ENCODE data around the gene SCAPER.

Gene SCAPER

GRCh38 chr15:76799760-76800159, 105.4 kb downstream of the SCAPER start:
- Mint-ChIP-seq H3K4me3 (no peak overlapping the region), H3K9me3 (no peaks in the 10 kb centered on the region), H3K4me1 (no peaks in the 10 kb centered on the region), H3K27ac (no peak overlapping the region), H3K36me3 (ENCODE audit: low read depth) (peaks cover 30% of the 10 kb centered on the region), H3K27me3 (no peaks in the 10 kb centered on the region)
- no peak for DNase-seq
- ATAC-seq: no peak

GRCh38 chr15:76795217-76795616, 109.9 kb downstream of the SCAPER start:
- no peak for ATAC-seq
- Mint-ChIP-seq H3K4me1 (no peaks in the 10 kb centered on the region), H3K27ac (no peak overlapping the region), H3K36me3 (ENCODE audit: low read depth) (peaks cover 52% of the 10 kb centered on the region), H3K27me3 (no peaks in the 10 kb centered on the region), H3K9me3 (peaks cover 11% of the 10 kb centered on the region), H3K4me3 (no peak overlapping the region)
- DNase-seq: no peak

GRCh38 chr15:76793162-76793561, 112.0 kb downstream of the SCAPER start:
- H3K4me1 Mint-ChIP-seq: no peaks in the 10 kb centered on the region
- H3K27me3 Mint-ChIP-seq: no peaks in the 10 kb centered on the region
- ATAC-seq: no peak
- H3K27ac Mint-ChIP-seq: no peak overlapping the region
- H3K36me3 Mint-ChIP-seq (ENCODE audit: low read depth): peaks cover 48% of the 10 kb centered on the region
- H3K9me3 Mint-ChIP-seq: peaks cover 11% of the 10 kb centered on the region
- DNase-seq: no peak
- H3K4me3 Mint-ChIP-seq: no peak overlapping the region

GRCh38 chr15:76791511-76791910, 113.6 kb downstream of the SCAPER start:
- ATAC-seq (no peak), DNase-seq (no peak)
- no peaks in the 10 kb centered on the region for H3K27me3 Mint-ChIP-seq
- peaks cover 44% of the 10 kb centered on the region for H3K36me3 Mint-ChIP-seq (ENCODE audit: low read depth)
- no peaks in the 10 kb centered on the region for H3K4me1 Mint-ChIP-seq
- no peak overlapping the region for H3K27ac Mint-ChIP-seq
- peaks cover 11% of the 10 kb centered on the region for H3K9me3 Mint-ChIP-seq
- H3K4me3 Mint-ChIP-seq: no peak overlapping the region

- H3K4me1 Mint-ChIP-seq: no peaks in the 10 kb centered on the region
- ATAC-seq: no peak
- H3K36me3 Mint-ChIP-seq (ENCODE audit: low read depth): peaks cover 53% of the 10 kb centered on the region
- DNase-seq: no peak
- no peak overlapping the region for H3K27ac Mint-ChIP-seq
- H3K27me3 Mint-ChIP-seq: no peaks in the 10 kb centered on the region
- H3K9me3 Mint-ChIP-seq: peaks cover 14% of the 10 kb centered on the region
- no peak overlapping the region for H3K4me3 Mint-ChIP-seq
Observed at GRCh38 chr15:76787273-76787672, 117.9 kb downstream of the SCAPER start.

- DNase-seq (no peak), ATAC-seq (no peak)
- peaks cover 23% of the 10 kb centered on the region for H3K36me3 Mint-ChIP-seq (ENCODE audit: low read depth)
- no peak overlapping the region for H3K4me3 Mint-ChIP-seq
- H3K27me3 Mint-ChIP-seq: no peaks in the 10 kb centered on the region
- peaks cover 7% of the 10 kb centered on the region for H3K4me1 Mint-ChIP-seq
- peaks cover 12% of the 10 kb centered on the region for H3K9me3 Mint-ChIP-seq
- no peak overlapping the region for H3K27ac Mint-ChIP-seq
Observed at GRCh38 chr15:76776969-76777368, 128.2 kb downstream of the SCAPER start.

GRCh38 chr15:76776480-76776879, 128.7 kb downstream of the SCAPER start:
- ATAC-seq: no peak
- Mint-ChIP-seq H3K4me3 (no peak overlapping the region), H3K27me3 (no peaks in the 10 kb centered on the region), H3K9me3 (peaks cover 12% of the 10 kb centered on the region), H3K27ac (no peak overlapping the region), H3K4me1 (peaks cover 7% of the 10 kb centered on the region), H3K36me3 (ENCODE audit: low read depth) (peaks cover 22% of the 10 kb centered on the region)
- no peak for DNase-seq

- Mint-ChIP-seq H3K4me3 (no peak overlapping the region), H3K36me3 (ENCODE audit: low read depth) (peaks cover 37% of the 10 kb centered on the region), H3K9me3 (peaks cover 14% of the 10 kb centered on the region), H3K27me3 (no peaks in the 10 kb centered on the region), H3K4me1 (peaks cover 7% of the 10 kb centered on the region), H3K27ac (no peak overlapping the region)
- no peak for ATAC-seq
- DNase-seq: no peak
Observed at GRCh38 chr15:76773234-76773633, 131.9 kb downstream of the SCAPER start.

- H3K27ac Mint-ChIP-seq: no peak overlapping the region
- H3K36me3 Mint-ChIP-seq (ENCODE audit: low read depth): peaks cover 39% of the 10 kb centered on the region
- peaks cover 7% of the 10 kb centered on the region for H3K4me1 Mint-ChIP-seq
- H3K4me3 Mint-ChIP-seq: no peak overlapping the region
- peaks cover 14% of the 10 kb centered on the region for H3K9me3 Mint-ChIP-seq
- DNase-seq (no peak), ATAC-seq (no peak)
- H3K27me3 Mint-ChIP-seq: no peaks in the 10 kb centered on the region
Observed at GRCh38 chr15:76772776-76773175, 132.4 kb downstream of the SCAPER start.

GRCh38 chr15:76764004-76764403, 141.1 kb downstream of the SCAPER start:
- H3K27me3 Mint-ChIP-seq: no peaks in the 10 kb centered on the region
- no peak overlapping the region for H3K27ac Mint-ChIP-seq
- DNase-seq (no peak), ATAC-seq (no peak)
- H3K36me3 Mint-ChIP-seq (ENCODE audit: low read depth): peaks cover 46% of the 10 kb centered on the region
- no peaks in the 10 kb centered on the region for H3K4me1 Mint-ChIP-seq
- no peak overlapping the region for H3K4me3 Mint-ChIP-seq
- H3K9me3 Mint-ChIP-seq: peaks cover 19% of the 10 kb centered on the region

GRCh38 chr15:76763554-76763953, 141.6 kb downstream of the SCAPER start:
- no peak for DNase-seq
- no peak for ATAC-seq
- H3K4me3 Mint-ChIP-seq: no peak overlapping the region
- peaks cover 19% of the 10 kb centered on the region for H3K9me3 Mint-ChIP-seq
- H3K4me1 Mint-ChIP-seq: no peaks in the 10 kb centered on the region
- H3K27ac Mint-ChIP-seq: no peak overlapping the region
- no peaks in the 10 kb centered on the region for H3K27me3 Mint-ChIP-seq
- peaks cover 44% of the 10 kb centered on the region for H3K36me3 Mint-ChIP-seq (ENCODE audit: low read depth)

- ATAC-seq (no peak), DNase-seq (no peak)
- Mint-ChIP-seq H3K36me3 (ENCODE audit: low read depth) (peaks cover 12% of the 10 kb centered on the region), H3K4me1 (peaks cover 13% of the 10 kb centered on the region), H3K27me3 (no peaks in the 10 kb centered on the region), H3K27ac (no peak overlapping the region), H3K4me3 (no peak overlapping the region), H3K9me3 (no peaks in the 10 kb centered on the region)
Observed at GRCh38 chr15:76756381-76756780, 148.8 kb downstream of the SCAPER start.

- no peak for DNase-seq
Observed at GRCh38 chr15:76753771-76754170, 151.4 kb downstream of the SCAPER start.

GRCh38 chr15:76753131-76753530, 152.0 kb downstream of the SCAPER start:
- no peak for DNase-seq
- peaks cover 13% of the 10 kb centered on the region for H3K4me1 Mint-ChIP-seq
- H3K9me3 Mint-ChIP-seq: no peaks in the 10 kb centered on the region
- peaks cover 14% of the 10 kb centered on the region for H3K36me3 Mint-ChIP-seq (ENCODE audit: low read depth)
- no peaks in the 10 kb centered on the region for H3K27me3 Mint-ChIP-seq
- no peak for ATAC-seq
- no peak overlapping the region for H3K4me3 Mint-ChIP-seq
- no peak overlapping the region for H3K27ac Mint-ChIP-seq

More at GRCh38 chr15:76753771-76754170, 151.4 kb downstream of the SCAPER start:
- Mint-ChIP-seq H3K4me3 (no peak overlapping the region), H3K36me3 (ENCODE audit: low read depth) (peaks cover 12% of the 10 kb centered on the region), H3K4me1 (peaks cover 13% of the 10 kb centered on the region), H3K27ac (no peak overlapping the region), H3K27me3 (no peaks in the 10 kb centered on the region), H3K9me3 (no peaks in the 10 kb centered on the region)
- ATAC-seq: no peak

- Mint-ChIP-seq H3K36me3 (ENCODE audit: low read depth) (peaks cover 17% of the 10 kb centered on the region), H3K4me3 (no peak overlapping the region), H3K27me3 (no peaks in the 10 kb centered on the region), H3K27ac (no peak overlapping the region), H3K4me1 (peaks cover 13% of the 10 kb centered on the region), H3K9me3 (no peaks in the 10 kb centered on the region)
- no peak for DNase-seq
- ATAC-seq: peak; percentile 91
Observed at GRCh38 chr15:76752549-76752948, 152.6 kb downstream of the SCAPER start.

GRCh38 chr15:76737573-76737972, 167.6 kb downstream of the SCAPER start:
- Mint-ChIP-seq H3K36me3 (ENCODE audit: low read depth) (peaks cover 25% of the 10 kb centered on the region), H3K9me3 (no peaks in the 10 kb centered on the region), H3K27ac (no peak overlapping the region), H3K4me1 (peaks cover 7% of the 10 kb centered on the region), H3K4me3 (no peak overlapping the region), H3K27me3 (no peaks in the 10 kb centered on the region)
- ATAC-seq (no peak), DNase-seq (no peak)

All from activated naive CD8-positive, alpha-beta T cell treated with anti-CD3 and anti-CD28 coated beads, Interleukin-2, amount 50 U/mL, for 24 hours (primary cell).